ENCODE measurements around the gene TUBA4B. TPM values are rescaled to one million over a fixed set of nuclear protein-coding genes. Genes with fewer than 3 reads are reported as not detected.
A peak's percentile ranks its signal among the peaks of the same experiment; 100 is the strongest.

The TUBA4B gene
- total RNA-seq, 4 donors from 2014 or later = not detected

GRCh38 chr2:219206328-219207133 is 46.5 kb upstream of the TUBA4B start, which contains the start of gene ZFAND2B:
ZFAND2B (plus strand) TSS chr2:219206782; CDS start chr2:219206988, 206 bp downstream.
- Histone ChIP-seq H3K27me3 (no peaks in the 10 kb centered on the region), H3K4me1 (peaks cover 0 to 23% (median 12%) of the 10 kb centered on the region in 4 donors), H3K4me3 (peak within 1 kb of the TSS; percentile 68 to 82 (median 76)), H3K36me3 (peaks cover 0 to 37% (median 9%) of the 10 kb centered on the region in 3 donors), H3K9me3 (no peaks in the 10 kb centered on the region), H3K27ac (peak within 1 kb of the TSS; percentile 97 to 99 (median 98))
- TF ChIP-seq POLR2A (IDR thresholded peaks at IDR 0.05) (peak; percentile 95 to 99), EP300 (IDR thresholded peaks at IDR 0.05) (peak in 1 of 2 donors; percentile 99), CTCF (IDR thresholded peaks at IDR 0.05) (peak in 2 of 5 experiments; percentile 65 to 68)
- 1 to 2% methylated on average over 25 to 40 of the region's 76 CpGs for WGBS, 2 donors
- DNase-seq (ENCODE audit: low spot score in 2 of 2) = peak; percentile 90 to 93

GRCh38 chr2:219207134-219207883 is 45.7 kb upstream of the TUBA4B start:
- H3K27ac ChIP-seq = peak overlapping the region; percentile 97 to 99 (median 98)
- H3K4me3 ChIP-seq = peak overlapping the region; percentile 68 to 82 (median 76)
- H3K9me3 ChIP-seq = no peaks in the 10 kb centered on the region
- 15 to 18% methylated on average over 19 to 22 of the region's 22 CpGs for WGBS, 2 donors
- H3K27me3 ChIP-seq = no peaks in the 10 kb centered on the region
- peaks cover 0 to 23% (median 12%) of the 10 kb centered on the region in 4 donors for H3K4me1 ChIP-seq
- H3K36me3 ChIP-seq = peaks cover 0 to 43% (median 9%) of the 10 kb centered on the region in 3 donors
- DNase-seq (ENCODE audit: low spot score in 2 of 2) = peak in 1 of 2 donors; percentile 78
- TF ChIP-seq POLR2A (IDR thresholded peaks at IDR 0.05) (no peak), EP300 (IDR thresholded peaks at IDR 0.05) (no peak), CTCF (IDR thresholded peaks at IDR 0.05) (no peak)

GRCh38 chr2:219207884-219208740 is 44.9 kb upstream of the TUBA4B start:
- no peak for DNase-seq (ENCODE audit: low spot score in 2 of 2)
- Histone ChIP-seq H3K9me3 (no peaks in the 10 kb centered on the region), H3K27ac (peak overlapping the region in 3 of 4 donors; percentile 97 to 99 (median 99)), H3K36me3 (peaks cover 0 to 51% (median 13%) of the 10 kb centered on the region in 3 donors), H3K27me3 (no peaks in the 10 kb centered on the region), H3K4me3 (peak overlapping the region in 2 of 4 donors; percentile 73 to 82), H3K4me1 (peaks cover 0 to 23% (median 12%) of the 10 kb centered on the region in 4 donors)
- WGBS, 2 donors = 70 to 76% methylated on average over 17 of the region's 17 CpGs
- TF ChIP-seq POLR2A (IDR thresholded peaks at IDR 0.05) (no peak), CTCF (IDR thresholded peaks at IDR 0.05) (no peak), EP300 (IDR thresholded peaks at IDR 0.05) (no peak)

GRCh38 chr2:219209236-219210195 is 43.5 kb upstream of the TUBA4B start:
- no peaks in the 10 kb centered on the region for H3K9me3 ChIP-seq
- H3K4me1 ChIP-seq = peaks cover 0 to 23% (median 12%) of the 10 kb centered on the region in 4 donors
- no peaks in the 10 kb centered on the region for H3K27me3 ChIP-seq
- DNase-seq (ENCODE audit: low spot score in 2 of 2) = no peak
- H3K27ac ChIP-seq = peak overlapping the region in 2 of 4 donors; percentile 19 to 24
- no peak overlapping the region for H3K4me3 ChIP-seq
- peaks cover 0 to 65% (median 15%) of the 10 kb centered on the region in 3 donors for H3K36me3 ChIP-seq
- TF ChIP-seq CTCF (IDR thresholded peaks at IDR 0.05) (no peak), EP300 (IDR thresholded peaks at IDR 0.05) (no peak), POLR2A (IDR thresholded peaks at IDR 0.05) (no peak)
- WGBS, 2 donors = 77 to 78% methylated on average over 18 of the region's 18 CpGs

Measured in tibial nerve (tissue), 4 donors.